Hepatocyte (in vitro differentiated cells): ENCODE data around the gene KCNMA1.

ENCODE experiments used
- CTCF ChIP-seq: fragments of 200-600 bp; sonication (generic); IDR thresholded peaks from 2 replicates; pipeline ENCODE4 v1.5.1; 2016; ENCODE audit warnings: antibody characterized with exemption, mild to moderate bottlenecking; ENCODE audit not compliant: poor library complexity
- EZH2phosphoT487 ChIP-seq: fragments of 200-600 bp; sonication (generic); IDR thresholded peaks from one replicate; pipeline ENCODE4 v1.6.1; 2018; ENCODE audit warnings: antibody characterized with exemption, mild to moderate bottlenecking, low read depth, moderate library complexity; ENCODE audit not compliant: unreplicated experiment, severe bottlenecking

GRCh38 chr10:77401683-77402082 is 235.9 kb downstream of the KCNMA1 start:
- TF ChIP-seq CTCF = no peak
- TF ChIP-seq EZH2phosphoT487 = no peak
